Measurements from ENCODE around the gene ZNF134. TPM values are rescaled to one million over a fixed set of nuclear protein-coding genes. Genes with fewer than 3 reads are reported as not detected.

The ZNF134 gene
- total and polyA plus RNA-seq, 12 donors: 5.4 to 18.0 (median 12.2) TPM

DNA sequence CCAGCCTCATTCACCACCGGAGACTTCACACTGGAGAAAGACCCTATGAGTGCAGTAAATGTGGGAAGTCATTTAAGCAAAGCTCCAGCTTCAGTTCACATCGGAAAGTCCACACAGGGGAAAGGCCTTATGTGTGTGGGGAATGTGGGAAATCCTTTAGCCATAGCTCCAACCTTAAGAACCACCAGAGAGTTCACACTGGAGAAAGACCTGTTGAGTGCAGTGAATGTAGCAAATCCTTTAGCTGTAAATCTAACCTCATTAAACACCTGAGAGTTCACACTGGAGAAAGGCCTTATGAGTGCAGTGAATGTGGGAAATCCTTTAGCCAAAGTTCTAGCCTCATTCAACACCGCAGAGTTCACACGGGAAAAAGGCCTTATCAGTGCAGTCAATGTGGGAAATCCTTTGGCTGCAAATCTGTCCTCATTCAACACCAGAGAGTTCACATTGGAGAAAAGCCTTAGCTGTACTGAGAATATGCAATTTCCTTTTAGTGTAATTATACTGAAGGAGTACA is 27.7 kb downstream of the ZNF134 start:
- 93 to 96% methylated on average over 4 of the region's 4 CpGs for WGBS, 2 donors
- H3K4me3 ChIP-seq: no peak overlapping the region
- ATAC-seq (no peak), DNase-seq (no peak)
- H3K36me3 ChIP-seq: peaks cover 8 to 79% (median 63%) of the 10 kb centered on the region in 9 donors
- TF ChIP-seq, protein P1, sequence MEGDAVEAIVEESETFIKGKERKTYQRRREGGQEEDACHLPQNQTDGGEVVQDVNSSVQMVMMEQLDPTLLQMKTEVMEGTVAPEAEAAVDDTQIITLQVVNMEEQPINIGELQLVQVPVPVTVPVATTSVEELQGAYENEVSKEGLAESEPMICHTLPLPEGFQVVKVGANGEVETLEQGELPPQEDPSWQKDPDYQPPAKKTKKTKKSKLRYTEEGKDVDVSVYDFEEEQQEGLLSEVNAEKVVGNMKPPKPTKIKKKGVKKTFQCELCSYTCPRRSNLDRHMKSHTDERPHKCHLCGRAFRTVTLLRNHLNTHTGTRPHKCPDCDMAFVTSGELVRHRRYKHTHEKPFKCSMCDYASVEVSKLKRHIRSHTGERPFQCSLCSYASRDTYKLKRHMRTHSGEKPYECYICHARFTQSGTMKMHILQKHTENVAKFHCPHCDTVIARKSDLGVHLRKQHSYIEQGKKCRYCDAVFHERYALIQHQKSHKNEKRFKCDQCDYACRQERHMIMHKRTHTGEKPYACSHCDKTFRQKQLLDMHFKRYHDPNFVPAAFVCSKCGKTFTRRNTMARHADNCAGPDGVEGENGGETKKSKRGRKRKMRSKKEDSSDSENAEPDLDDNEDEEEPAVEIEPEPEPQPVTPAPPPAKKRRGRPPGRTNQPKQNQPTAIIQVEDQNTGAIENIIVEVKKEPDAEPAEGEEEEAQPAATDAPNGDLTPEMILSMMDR (IDR thresholded peaks at IDR 0.05): no peak
- H3K4me1 ChIP-seq: peaks cover 0 to 13% (median 0%) of the 10 kb centered on the region in 9 donors
- peaks cover 0 to 97% (median 53%) of the 10 kb centered on the region in 11 donors for H3K9me3 ChIP-seq
- H3K27ac ChIP-seq: no peak overlapping the region
- no peaks in the 10 kb centered on the region for H3K27me3 ChIP-seq
- intact Hi-C loops (cut with DNase I): loop anchor here in 1 of 10 donors (5.0 kb wide), 1 partner anchor 36 kb away; no protein-coding TSS in a partner anchor

DNA sequence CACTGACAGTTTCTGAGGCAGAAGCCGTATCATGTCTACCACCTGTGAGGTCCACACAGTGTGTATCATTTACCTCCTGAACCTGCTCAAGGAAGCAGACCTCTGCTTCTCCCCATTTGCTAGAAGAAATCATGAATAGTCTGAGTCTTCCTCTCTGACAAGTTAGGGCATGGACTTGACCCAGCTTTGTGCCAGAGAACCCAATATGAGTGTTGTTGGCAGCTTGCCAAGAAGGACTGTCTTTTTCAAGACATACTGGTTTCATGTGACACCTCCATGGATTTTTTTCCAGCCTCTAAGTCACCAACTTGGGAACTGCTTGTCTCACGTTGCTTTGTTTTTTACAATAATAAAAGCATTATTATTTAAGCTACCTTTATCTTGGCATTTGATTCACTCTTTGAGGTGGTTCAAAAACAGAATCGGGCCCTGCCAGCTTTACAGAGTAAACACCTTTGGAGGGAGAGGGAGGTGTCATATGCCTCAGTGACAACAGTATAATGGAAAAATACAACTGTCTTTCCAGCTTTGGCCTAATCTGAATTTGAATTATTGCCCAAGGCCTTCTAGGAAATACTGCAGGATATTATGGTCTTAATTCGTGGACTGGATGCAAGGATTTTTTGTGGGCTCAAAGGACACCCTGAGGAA is 28.5 kb downstream of the ZNF134 start:
- ATAC-seq: no peak
- H3K9me3 ChIP-seq: peaks cover 0 to 90% (median 45%) of the 10 kb centered on the region in 11 donors
- H3K36me3 ChIP-seq: peaks cover 8 to 72% (median 56%) of the 10 kb centered on the region in 9 donors

DNA sequence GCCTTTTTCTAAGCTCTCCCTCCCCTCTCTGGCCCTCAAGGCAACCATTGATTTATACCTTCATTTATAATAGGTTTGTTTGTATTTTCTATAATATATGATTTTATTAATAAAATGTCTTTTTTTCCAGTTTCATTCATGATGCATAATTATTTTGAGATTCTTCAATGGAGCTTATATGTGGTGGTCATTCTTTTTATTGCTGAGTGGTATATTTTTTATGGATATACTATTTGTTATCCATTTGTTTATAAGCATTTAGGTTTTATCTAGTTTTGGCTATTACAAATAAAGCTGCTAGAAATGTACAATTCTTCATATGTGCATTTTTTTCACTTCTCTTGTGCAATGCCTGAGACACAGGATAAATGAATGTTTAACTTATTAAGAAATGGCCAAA is 29.7 kb downstream of the ZNF134 start:
- Histone ChIP-seq H3K36me3 (peaks cover 8 to 59% (median 44%) of the 10 kb centered on the region in 9 donors), H3K9me3 (peaks cover 0 to 89% (median 33%) of the 10 kb centered on the region in 11 donors), H3K27me3 (no peaks in the 10 kb centered on the region), H3K4me3 (no peak overlapping the region), H3K4me1 (peaks cover 0 to 13% (median 0%) of the 10 kb centered on the region in 9 donors), H3K27ac (no peak overlapping the region)
- intact Hi-C loops (cut with DNase I): loop anchor here in 1 of 10 donors (5.0 kb wide), 1 partner anchor 34 kb away; no protein-coding TSS in a partner anchor
- ATAC-seq: no peak
- DNase-seq: no peak
- TF ChIP-seq, protein P1 (IDR thresholded peaks at IDR 0.05): no peak

More for the DNA sequence above, 28.5 kb downstream of the ZNF134 start:
- intact Hi-C loops (cut with DNase I): loop anchor here in 1 of 10 donors (5.0 kb wide), 1 partner anchor 35 kb away; no protein-coding TSS in a partner anchor
- 73% methylated on average over 4 of the region's 4 CpGs for WGBS, 2 donors
- TF ChIP-seq, protein P1 (IDR thresholded peaks at IDR 0.05): no peak
- Histone ChIP-seq H3K4me1 (peaks cover 0 to 13% (median 0%) of the 10 kb centered on the region in 9 donors), H3K4me3 (no peak overlapping the region), H3K27ac (no peak overlapping the region), H3K27me3 (no peaks in the 10 kb centered on the region)
- no peak for DNase-seq

- intact Hi-C loops (cut with DNase I): no loop called here
- 59 to 62% methylated on average over 6 of the region's 6 CpGs for WGBS, 2 donors
- H3K36me3 ChIP-seq: peaks cover 0 to 12% (median 0%) of the 10 kb centered on the region in 9 donors
- no peak for ATAC-seq
- no peak for DNase-seq
- peaks cover 0 to 15% (median 0%) of the 10 kb centered on the region in 9 donors for H3K4me1 ChIP-seq
- H3K4me3 ChIP-seq: no peak overlapping the region
- no peaks in the 10 kb centered on the region for H3K27me3 ChIP-seq
- TF ChIP-seq, protein P1 (IDR thresholded peaks at IDR 0.05): no peak
- peaks cover 0 to 52% (median 4%) of the 10 kb centered on the region in 11 donors for H3K9me3 ChIP-seq
- no peak overlapping the region for H3K27ac ChIP-seq
These were observed 34.4 kb downstream of the ZNF134 start for GRCh38 chr19:57648331-57649003.

All from heart right ventricle (tissue), 16 donors.